Gastrocnemius medialis (tissue), 4 donors: ENCODE data around the gene APOBEC3B. TPM values are rescaled to one million over a fixed set of nuclear protein-coding genes. Genes with fewer than 3 reads are reported as not detected.
"Not testable (repeated sequence)": the region's sequence is repeated elsewhere in the genome, so short reads cannot be mapped to it uniquely, and the experiment has no call there.

Experiments
- ATAC-seq, 2 donors: fragments of 150-250 bp; one replicate each; pipeline ENCODE4 v1.9.1; 2016
- DNase-seq, 2 donors: peaks; one replicate each; pipeline ENCODE4 v3.0.0-alpha.2; 2019
- H3K27ac ChIP-seq, 4 donors: fragments of 200-600 bp; sonication (generic); 1 replicate in 1 of 4; 2 replicates in 3 of 4; pipeline ENCODE4 v1.5.1; 2016 to 2018; ENCODE audit warnings: mild to moderate bottlenecking in 2 of 4, moderate library complexity in 1 of 4
- H3K27me3 ChIP-seq, 3 donors: fragments of 200-600 bp; sonication (generic) in 2 of 3; 1 replicate in 1 of 3; 2 replicates in 2 of 3; pipeline versions ENCODE4 v1.5.1 to v1.6.0; 2016 to 2019; ENCODE audit warnings: mild to moderate bottlenecking in 1 of 3, moderate library complexity in 1 of 3
- H3K36me3 ChIP-seq, 2 donors: fragments of 200-600 bp; sonication (generic) in 1 of 2; one replicate each; pipeline ENCODE4 v1.5.1; 2017 to 2018
- H3K4me1 ChIP-seq, 2 donors: fragments of 200-600 bp; sonication (generic) in 1 of 2; one replicate each; pipeline ENCODE4 v1.5.1; 2016 to 2017; ENCODE audit warnings: mild to moderate bottlenecking in 2 of 2
- H3K4me3 ChIP-seq, 4 donors: fragments of 200-600 bp; sonication (generic) in 3 of 4; 1 replicate in 1 of 4; 2 replicates in 3 of 4; pipeline ENCODE4 v1.5.1; 2016 to 2019; ENCODE audit warnings: mild to moderate bottlenecking in 2 of 4
- H3K9me3 ChIP-seq, 3 donors: fragments of 200-600 bp; sonication (generic) in 2 of 3; 1 replicate in 1 of 3; 2 replicates in 2 of 3; pipeline ENCODE4 v1.5.1; 2016 to 2019
- POLR2A ChIP-seq, 2 donors: fragments of 450-650 bp; IDR thresholded peaks; one replicate each; pipeline ENCODE4 v1.6.1; 2017; ENCODE audit warnings: antibody characterized with exemption in 2 of 2, mild to moderate bottlenecking in 2 of 2, moderate library complexity in 2 of 2
- in situ Hi-C, 4 donors: fragments of 200-750 bp; cut with MboI; loops; one replicate each; pipeline versions ENCODE4 v1.15.0 to v1.8.0; 2017; ENCODE audit warnings: low sequenced_read_pairs in 4 of 4
- intact Hi-C: fragments of 100-400 bp; cut with DNase I; formaldehyde crosslinking; loops from one replicate; pipeline ENCODE4 v1.15.1; 2023; ENCODE audit warnings: low total_unique reads
- total RNA-seq, 4 donors: library from RNA; depleted of rRNA; stranded (reverse); fragments of >200 nt; gene quantifications; one replicate each; pipeline versions ENCODE4 v1.1.0 to v1.2.3, GENCODE V29; 2016
- TF ChIP-seq, protein P1 (sequence below), 5 experiments: fragments of 450-650 bp in 3 of 5; fragments of 200-600 bp in 2 of 5; sonication (generic) in 2 of 5; IDR thresholded peaks in 4 of 5; conservative IDR thresholded peaks in 1 of 5; 1 replicate in 4 of 5; 2 replicates in 1 of 5; pipeline ENCODE4 v1.5.1; 2016 to 2019; ENCODE audit warnings: antibody characterized with exemption in 5 of 5, mild to moderate bottlenecking in 3 of 5, moderate library complexity in 3 of 5

The APOBEC3B gene
- total RNA-seq, 4 donors from 2014 or later: 0.62 TPM; not detected in 3

DNA sequence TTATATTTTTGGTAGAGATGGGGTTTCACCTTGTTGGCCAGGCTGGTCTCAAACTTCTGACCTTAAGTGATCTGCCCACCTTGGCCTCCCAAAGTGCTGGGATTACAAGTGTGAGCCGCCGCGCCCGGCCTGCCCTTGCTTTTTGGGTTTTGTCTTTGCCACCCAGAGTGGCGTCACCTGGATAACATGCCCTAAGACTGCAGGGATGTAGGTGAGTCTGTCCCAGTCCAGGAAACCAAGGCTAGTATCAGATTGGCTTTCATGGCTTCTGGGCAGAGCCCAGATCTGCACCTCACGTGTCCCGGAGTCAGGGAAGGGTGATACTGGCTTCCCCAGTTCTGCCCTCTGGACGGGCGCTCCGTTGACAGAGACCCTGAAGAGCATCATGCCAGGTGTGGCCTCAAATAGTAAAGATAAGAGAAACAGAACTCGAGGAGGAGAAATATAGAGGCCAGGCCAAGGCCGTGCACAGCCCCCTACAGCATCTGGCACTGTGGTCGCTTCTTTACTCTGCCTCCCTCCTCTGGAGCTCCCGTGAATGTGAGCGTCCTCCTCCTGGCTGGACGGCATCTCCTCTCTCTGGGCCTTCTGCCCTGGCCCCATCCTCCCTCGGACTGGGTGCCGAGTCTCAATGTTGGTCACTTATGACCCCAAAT lies 7.8 kb upstream of the APOBEC3B start:
- intact Hi-C loops (no loop called here), in situ Hi-C loops (no loop called here)
- no peak overlapping the region for H3K4me3 ChIP-seq
- no peaks in the 10 kb centered on the region for H3K9me3 ChIP-seq
- no peak overlapping the region for H3K27ac ChIP-seq
- H3K27me3 ChIP-seq: peaks cover 0 to 7% (median 0%) of the 10 kb centered on the region in 3 donors
- no peak for ATAC-seq
- no peak for DNase-seq
- no peaks in the 10 kb centered on the region for H3K4me1 ChIP-seq
- no peak for TF ChIP-seq POLR2A (IDR thresholded peaks at IDR 0.05)
- TF ChIP-seq, protein P1, sequence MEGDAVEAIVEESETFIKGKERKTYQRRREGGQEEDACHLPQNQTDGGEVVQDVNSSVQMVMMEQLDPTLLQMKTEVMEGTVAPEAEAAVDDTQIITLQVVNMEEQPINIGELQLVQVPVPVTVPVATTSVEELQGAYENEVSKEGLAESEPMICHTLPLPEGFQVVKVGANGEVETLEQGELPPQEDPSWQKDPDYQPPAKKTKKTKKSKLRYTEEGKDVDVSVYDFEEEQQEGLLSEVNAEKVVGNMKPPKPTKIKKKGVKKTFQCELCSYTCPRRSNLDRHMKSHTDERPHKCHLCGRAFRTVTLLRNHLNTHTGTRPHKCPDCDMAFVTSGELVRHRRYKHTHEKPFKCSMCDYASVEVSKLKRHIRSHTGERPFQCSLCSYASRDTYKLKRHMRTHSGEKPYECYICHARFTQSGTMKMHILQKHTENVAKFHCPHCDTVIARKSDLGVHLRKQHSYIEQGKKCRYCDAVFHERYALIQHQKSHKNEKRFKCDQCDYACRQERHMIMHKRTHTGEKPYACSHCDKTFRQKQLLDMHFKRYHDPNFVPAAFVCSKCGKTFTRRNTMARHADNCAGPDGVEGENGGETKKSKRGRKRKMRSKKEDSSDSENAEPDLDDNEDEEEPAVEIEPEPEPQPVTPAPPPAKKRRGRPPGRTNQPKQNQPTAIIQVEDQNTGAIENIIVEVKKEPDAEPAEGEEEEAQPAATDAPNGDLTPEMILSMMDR (IDR thresholded peaks at IDR 0.05 in 4 of 5, conservative IDR thresholded peaks at IDR 0.05 in 1 of 5): no peak
- H3K36me3 ChIP-seq: no peaks in the 10 kb centered on the region

DNA sequence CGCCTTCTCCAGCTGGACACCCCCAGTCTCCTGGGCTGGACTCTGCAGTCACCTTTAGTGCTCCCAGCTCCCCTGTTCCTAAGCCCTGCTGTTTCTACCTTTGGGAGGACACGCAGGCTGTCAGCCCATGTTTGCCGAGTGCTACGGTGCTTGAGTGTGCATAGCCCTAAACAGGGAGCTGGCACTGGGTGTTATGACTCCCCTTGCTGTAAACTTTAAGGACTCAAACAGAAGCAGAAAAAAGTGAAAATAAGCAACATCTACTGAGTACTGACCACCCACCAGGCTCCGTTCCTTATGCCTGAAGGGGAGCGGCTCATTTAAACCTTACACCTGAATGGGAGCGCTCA lies 7.3 kb upstream of the APOBEC3B start:
- no peak for ATAC-seq
- DNase-seq: no peak
- Histone ChIP-seq H3K36me3 (no peaks in the 10 kb centered on the region), H3K27me3 (peaks cover 0 to 4% (median 0%) of the 10 kb centered on the region in 3 donors), H3K4me1 (no peaks in the 10 kb centered on the region), H3K9me3 (no peaks in the 10 kb centered on the region), H3K27ac (no peak overlapping the region), H3K4me3 (no peak overlapping the region)
- TF ChIP-seq POLR2A (IDR thresholded peaks at IDR 0.05): no peak
- TF ChIP-seq, protein P1 (IDR thresholded peaks at IDR 0.05 in 4 of 5, conservative IDR thresholded peaks at IDR 0.05 in 1 of 5): no peak
- intact Hi-C loops: no loop called here
- in situ Hi-C loops: no loop called here

DNA sequence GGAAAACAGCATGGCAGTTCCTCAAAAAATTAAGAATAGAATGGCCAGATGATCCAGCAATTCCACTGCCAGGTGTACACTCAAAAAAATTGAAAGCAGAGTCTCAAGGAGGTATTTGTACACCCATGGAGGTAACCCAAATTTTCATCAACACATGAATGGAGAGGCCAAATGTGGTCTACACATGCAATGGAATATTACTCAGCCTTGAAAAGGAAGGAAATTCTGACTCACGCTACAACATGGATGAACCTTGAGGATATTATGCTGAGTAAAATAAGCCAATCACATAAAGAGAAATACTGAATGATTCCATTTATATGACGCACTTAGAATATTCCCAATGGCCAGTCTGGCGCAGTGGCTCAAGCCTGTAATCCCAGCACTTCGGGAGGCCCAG lies 4.9 kb upstream of the APOBEC3B start:
- H3K4me1 ChIP-seq, intact Hi-C loops, H3K4me3 ChIP-seq, H3K36me3 ChIP-seq, H3K9me3 ChIP-seq, H3K27ac ChIP-seq, DNase-seq, H3K27me3 ChIP-seq, ATAC-seq, in situ Hi-C loops: not testable (repeated sequence)

GRCh38 chr22:38980587-38980986 lies 1.6 kb upstream of the APOBEC3B start:
- H3K27me3 ChIP-seq, DNase-seq, H3K4me3 ChIP-seq, H3K9me3 ChIP-seq, H3K27ac ChIP-seq, in situ Hi-C loops, ATAC-seq, H3K36me3 ChIP-seq: not testable (repeated sequence)
- intact Hi-C loops: loop anchor here (5.0 kb wide), 2 partner anchors 53 to 108 kb away; partner anchors contain the start of gene CBX6
- peaks cover 9 to 13% of the 10 kb centered on the region in 2 donors for H3K4me1 ChIP-seq

DNA sequence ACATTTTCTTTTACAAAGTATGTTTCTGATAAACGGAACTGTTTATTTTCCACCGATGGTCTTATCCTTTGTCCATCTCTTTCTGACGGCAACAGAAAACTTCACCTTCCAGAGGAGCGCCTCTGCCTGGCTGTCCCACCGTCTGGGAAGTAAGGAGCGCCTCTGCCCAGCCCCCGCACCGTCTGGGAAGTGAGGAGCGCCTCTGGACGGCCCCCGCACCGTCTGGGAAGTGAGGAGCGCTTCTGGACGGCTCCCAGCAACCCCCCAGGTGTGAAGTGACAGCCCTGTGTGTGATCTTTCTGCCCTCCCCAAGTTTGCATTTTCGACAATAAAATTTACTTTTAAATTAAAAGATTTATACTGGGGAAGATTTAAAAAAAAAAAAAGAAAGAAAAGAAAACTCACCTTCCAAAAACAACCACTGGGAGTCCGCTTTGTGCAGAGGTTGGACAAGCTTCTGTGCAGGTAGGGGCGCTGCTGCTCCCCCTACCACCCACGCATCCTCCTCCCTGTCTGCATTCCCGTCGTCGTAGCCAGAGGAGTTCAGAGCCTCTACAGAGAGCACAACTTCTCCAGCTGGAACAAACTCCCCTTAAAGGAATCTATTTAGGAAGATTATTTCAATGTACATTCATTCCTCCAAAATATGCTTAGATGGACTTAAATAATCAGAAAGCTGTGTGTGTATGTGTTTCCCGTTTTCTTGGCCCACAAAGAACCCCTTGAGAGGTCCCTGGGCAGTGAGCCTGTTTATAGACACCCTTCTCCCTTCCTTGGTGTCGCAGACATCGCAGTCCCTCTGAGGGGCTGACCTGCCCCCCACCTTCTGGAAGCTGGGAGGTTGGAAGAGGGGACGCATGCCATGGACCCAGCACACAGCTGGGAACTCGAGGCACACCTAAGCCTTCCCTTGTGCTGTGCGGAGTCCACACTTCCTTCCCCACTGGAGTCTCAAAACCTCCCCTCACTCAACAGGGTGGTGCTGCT lies 849 bp upstream of the APOBEC3B start:
- peak; percentile 23 to 47 for ATAC-seq
- H3K4me3 ChIP-seq: peak overlapping the region in 3 of 4 donors; percentile 56 to 68 (median 57)
- H3K4me1 ChIP-seq: peaks cover 9 to 13% of the 10 kb centered on the region in 2 donors
- no peaks in the 10 kb centered on the region for H3K9me3 ChIP-seq
- H3K27me3 ChIP-seq: no peaks in the 10 kb centered on the region
- DNase-seq: no peak
- intact Hi-C loops (loop anchor here (5.0 kb wide), 2 partner anchors 54 to 109 kb away; partner anchors contain the start of gene CBX6), in situ Hi-C loops (no loop called here)
- no peak for TF ChIP-seq POLR2A (IDR thresholded peaks at IDR 0.05)
- TF ChIP-seq, protein P1 (IDR thresholded peaks at IDR 0.05 in 4 of 5, conservative IDR thresholded peaks at IDR 0.05 in 1 of 5): no peak
- no peaks in the 10 kb centered on the region for H3K36me3 ChIP-seq
- H3K27ac ChIP-seq: peak overlapping the region in 2 of 4 donors; percentile 33 to 42
